NT2/D1 (cell line): ENCODE data around the gene YIF1A.

Source experiments
- DNase-seq: peaks from one replicate; pipeline ENCODE4 v3.0.0-alpha.2; 2011; ENCODE audit warnings: low read depth, low spot score
- H3K27me3 ChIP-seq: 2 replicates; pipeline ENCODE4 v1.6.0; 2011; ENCODE audit warnings: mild to moderate bottlenecking; ENCODE audit not compliant: insufficient read length, insufficient read depth
- H3K36me3 ChIP-seq: 2 replicates; pipeline ENCODE4 v1.6.1; 2011; ENCODE audit warnings: mild to moderate bottlenecking, low read length, mixed read lengths; ENCODE audit not compliant: insufficient read depth, insufficient read length
- H3K4me1 ChIP-seq: 2 replicates; pipeline ENCODE4 v1.5.1; 2011; ENCODE audit not compliant: insufficient read depth, insufficient read length
- H3K4me3 ChIP-seq: 2 replicates; pipeline ENCODE4 v1.5.1; 2011; ENCODE audit warnings: low read depth; ENCODE audit not compliant: insufficient read length
- H3K9ac ChIP-seq: 2 replicates; pipeline ENCODE4 v1.6.0; 2011; ENCODE audit warnings: low read depth; ENCODE audit not compliant: insufficient read length
- H3K9me3 ChIP-seq: 2 replicates; pipeline ENCODE4 v1.5.1; 2011; ENCODE audit warnings: mild to moderate bottlenecking, low read length; ENCODE audit not compliant: insufficient read depth
- SUZ12 ChIP-seq: IDR thresholded peaks from 2 replicates; pipeline ENCODE4 v1.6.1; 2011; ENCODE audit not compliant: insufficient read length, insufficient read depth; ENCODE audit errors: extremely low read depth
- YY1 ChIP-seq: IDR thresholded peaks from 2 replicates; pipeline ENCODE4 v1.6.1; 2011; ENCODE audit not compliant: insufficient read length, insufficient read depth
- ZNF274 ChIP-seq: IDR thresholded peaks from 2 replicates; pipeline ENCODE4 v1.6.1; 2011; ENCODE audit warnings: mild to moderate bottlenecking, low read depth, low read length

Gene YIF1A

GRCh38 chr11:66275984-66276612 lies 12.8 kb downstream of the YIF1A start:
- DNase-seq: no peak
- no peak overlapping the region for H3K4me3 ChIP-seq
- no peaks in the 10 kb centered on the region for H3K9me3 ChIP-seq
- H3K9ac ChIP-seq: no peak overlapping the region
- no peaks in the 10 kb centered on the region for H3K27me3 ChIP-seq
- TF ChIP-seq ZNF274: no peak
- no peak for TF ChIP-seq SUZ12
- no peak for TF ChIP-seq YY1
- peaks cover 50% of the 10 kb centered on the region for H3K36me3 ChIP-seq
- peaks cover 10% of the 10 kb centered on the region for H3K4me1 ChIP-seq

DNA sequence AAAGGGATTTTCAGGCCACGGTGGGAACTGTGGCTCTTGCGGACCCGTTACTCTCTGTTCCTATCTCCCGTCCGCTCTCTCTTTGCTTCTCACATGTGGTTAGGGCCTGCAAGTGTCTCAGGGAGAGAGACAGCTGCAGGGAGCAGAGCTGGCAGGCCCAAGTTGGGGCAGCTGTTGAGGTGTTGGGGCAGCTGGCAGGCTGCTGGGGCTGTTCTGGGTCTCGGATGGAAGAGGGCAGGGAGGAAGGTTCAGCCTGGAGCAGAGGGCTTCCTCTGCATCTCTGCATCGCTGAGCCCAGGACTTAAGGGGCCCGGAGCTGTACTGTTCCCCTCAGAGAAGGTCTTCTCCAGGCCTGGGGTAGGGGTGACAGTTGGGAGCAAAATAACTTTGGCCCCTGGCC lies 13.5 kb downstream of the YIF1A start:
- H3K9me3 ChIP-seq: no peaks in the 10 kb centered on the region
- no peaks in the 10 kb centered on the region for H3K27me3 ChIP-seq
- peaks cover 56% of the 10 kb centered on the region for H3K36me3 ChIP-seq
- no peak overlapping the region for H3K9ac ChIP-seq
- H3K4me3 ChIP-seq: no peak overlapping the region
- H3K4me1 ChIP-seq: peaks cover 5% of the 10 kb centered on the region
- TF ChIP-seq ZNF274 (no peak), SUZ12 (no peak), YY1 (no peak)
- no peak for DNase-seq

DNA sequence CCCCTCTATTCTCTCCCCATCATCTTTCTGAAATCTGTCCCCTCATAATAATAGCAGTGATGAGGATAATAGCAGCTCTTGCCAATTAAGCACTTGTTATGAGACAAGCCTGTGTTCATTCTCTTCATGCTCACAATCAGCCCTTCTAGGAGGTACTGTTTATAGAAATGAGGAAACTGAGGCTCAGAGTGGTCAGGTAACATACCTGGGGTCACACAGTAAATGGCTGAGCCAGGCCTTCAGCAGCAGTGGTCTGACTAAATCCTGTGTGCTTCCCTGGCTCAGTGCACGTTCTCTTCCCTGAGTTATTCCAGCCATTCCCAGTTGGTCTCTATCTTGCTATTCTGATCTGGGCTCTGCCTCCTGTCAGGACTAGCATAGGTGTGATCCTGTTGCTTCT lies 14.7 kb downstream of the YIF1A start:
- no peak for DNase-seq
- Histone ChIP-seq H3K9ac (no peak overlapping the region), H3K36me3 (peaks cover 63% of the 10 kb centered on the region), H3K4me3 (no peak overlapping the region), H3K27me3 (no peaks in the 10 kb centered on the region), H3K9me3 (no peaks in the 10 kb centered on the region), H3K4me1 (peaks cover 8% of the 10 kb centered on the region)
- TF ChIP-seq SUZ12 (no peak), YY1 (no peak), ZNF274 (no peak)

DNA sequence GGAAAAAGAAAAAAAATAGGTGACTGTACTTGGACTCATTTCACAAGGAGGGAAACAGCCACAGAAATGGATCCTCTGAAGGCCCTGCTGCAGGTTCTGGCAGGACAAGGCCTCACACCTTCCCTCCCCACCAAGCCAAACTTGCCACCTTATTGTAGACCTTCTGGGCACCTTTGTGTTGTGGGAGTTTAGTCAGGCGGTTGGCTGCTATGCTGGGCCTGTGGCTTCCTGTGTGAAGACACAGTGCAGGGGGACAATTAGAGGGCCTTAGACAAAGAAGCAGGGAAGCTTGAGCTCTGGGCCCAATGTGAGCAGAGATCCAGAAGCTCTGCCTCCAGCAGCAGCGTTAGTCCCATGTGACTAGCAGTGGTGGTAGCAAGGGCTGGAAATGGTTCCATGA lies 16.3 kb downstream of the YIF1A start:
- H3K27me3 ChIP-seq: no peaks in the 10 kb centered on the region
- no peak overlapping the region for H3K4me3 ChIP-seq
- no peaks in the 10 kb centered on the region for H3K9me3 ChIP-seq
- DNase-seq: no peak
- TF ChIP-seq YY1 (no peak), SUZ12 (no peak), ZNF274 (no peak)
- peaks cover 63% of the 10 kb centered on the region for H3K36me3 ChIP-seq
- no peak overlapping the region for H3K9ac ChIP-seq
- peaks cover 5% of the 10 kb centered on the region for H3K4me1 ChIP-seq

DNA sequence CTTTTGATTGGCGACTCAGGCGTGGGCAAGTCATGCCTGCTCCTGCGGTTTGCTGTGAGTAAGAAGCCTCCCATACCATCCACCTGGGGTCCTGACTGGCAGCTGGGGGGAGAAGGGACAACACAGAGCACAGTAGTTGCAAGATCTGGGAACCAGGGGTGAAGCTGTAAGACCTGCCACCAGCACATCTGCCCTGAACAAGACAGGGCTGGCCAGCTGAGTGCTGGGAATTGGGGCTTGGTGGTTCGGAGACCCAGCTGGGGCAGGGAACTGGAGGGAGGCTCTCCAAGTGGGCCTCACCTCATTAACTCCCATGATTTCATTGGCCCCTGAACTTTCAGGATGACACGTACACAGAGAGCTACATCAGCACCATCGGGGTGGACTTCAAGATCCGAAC lies 17.1 kb downstream of the YIF1A start:
- no peaks in the 10 kb centered on the region for H3K27me3 ChIP-seq
- H3K9me3 ChIP-seq: no peaks in the 10 kb centered on the region
- H3K4me3 ChIP-seq: no peak overlapping the region
- TF ChIP-seq ZNF274 (no peak), SUZ12 (no peak), YY1 (no peak)
- H3K9ac ChIP-seq: no peak overlapping the region
- peaks cover 6% of the 10 kb centered on the region for H3K4me1 ChIP-seq
- DNase-seq: no peak
- peaks cover 65% of the 10 kb centered on the region for H3K36me3 ChIP-seq

DNA sequence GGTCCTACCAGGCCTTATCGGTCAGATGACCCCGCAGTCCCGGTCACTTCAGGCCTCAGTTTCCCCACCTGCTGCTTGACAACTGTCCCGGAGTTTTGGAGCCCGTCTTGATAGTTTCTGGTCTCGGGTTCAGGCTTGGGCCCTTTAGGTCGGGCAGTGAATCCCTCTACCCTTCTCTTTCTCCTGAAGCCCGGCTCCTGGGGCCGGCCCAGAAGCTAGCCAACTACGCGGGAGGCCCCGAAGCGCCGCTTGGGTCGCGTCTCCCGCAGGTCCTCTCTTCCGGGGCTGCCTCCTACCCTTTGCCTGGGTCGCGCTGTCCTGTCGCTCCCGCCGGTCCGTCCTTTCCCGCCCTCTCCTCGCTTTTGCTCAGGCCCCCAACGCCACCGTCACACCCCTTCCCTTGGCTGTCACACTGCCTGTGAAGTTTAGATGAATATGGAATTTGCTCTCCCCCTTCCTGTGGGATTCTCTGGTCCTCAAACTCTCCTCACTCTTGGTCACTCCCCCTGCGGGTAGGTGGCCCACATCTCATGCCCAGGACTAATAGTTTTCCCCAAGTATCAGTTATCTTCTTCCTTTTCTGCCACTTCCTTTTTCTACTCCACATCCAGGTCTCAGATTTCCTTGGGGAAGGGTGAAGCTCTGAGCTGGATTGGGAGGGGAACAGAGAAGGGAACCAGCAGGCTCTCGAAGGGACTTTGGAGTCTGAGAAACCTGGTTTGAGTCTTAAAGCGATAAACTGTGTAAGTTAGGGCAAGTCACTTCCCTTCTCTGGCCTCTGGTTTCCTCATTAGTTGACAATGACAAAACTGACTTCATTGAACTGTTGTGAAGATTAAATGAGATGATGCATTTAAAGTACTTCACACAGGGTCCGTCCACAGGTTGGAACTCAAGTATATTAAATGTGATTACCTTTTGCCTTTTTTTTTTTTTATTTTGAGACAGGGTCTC lies 19.7 kb downstream of the YIF1A start:
- H3K9ac ChIP-seq: peak overlapping the region; percentile 89
- no peaks in the 10 kb centered on the region for H3K9me3 ChIP-seq
- H3K4me1 ChIP-seq: peaks cover 13% of the 10 kb centered on the region
- no peaks in the 10 kb centered on the region for H3K27me3 ChIP-seq
- H3K36me3 ChIP-seq: peaks cover 69% of the 10 kb centered on the region
- TF ChIP-seq YY1 (no peak), ZNF274 (no peak), SUZ12 (no peak)
- no peak for DNase-seq
- H3K4me3 ChIP-seq: peak overlapping the region; percentile 84

DNA sequence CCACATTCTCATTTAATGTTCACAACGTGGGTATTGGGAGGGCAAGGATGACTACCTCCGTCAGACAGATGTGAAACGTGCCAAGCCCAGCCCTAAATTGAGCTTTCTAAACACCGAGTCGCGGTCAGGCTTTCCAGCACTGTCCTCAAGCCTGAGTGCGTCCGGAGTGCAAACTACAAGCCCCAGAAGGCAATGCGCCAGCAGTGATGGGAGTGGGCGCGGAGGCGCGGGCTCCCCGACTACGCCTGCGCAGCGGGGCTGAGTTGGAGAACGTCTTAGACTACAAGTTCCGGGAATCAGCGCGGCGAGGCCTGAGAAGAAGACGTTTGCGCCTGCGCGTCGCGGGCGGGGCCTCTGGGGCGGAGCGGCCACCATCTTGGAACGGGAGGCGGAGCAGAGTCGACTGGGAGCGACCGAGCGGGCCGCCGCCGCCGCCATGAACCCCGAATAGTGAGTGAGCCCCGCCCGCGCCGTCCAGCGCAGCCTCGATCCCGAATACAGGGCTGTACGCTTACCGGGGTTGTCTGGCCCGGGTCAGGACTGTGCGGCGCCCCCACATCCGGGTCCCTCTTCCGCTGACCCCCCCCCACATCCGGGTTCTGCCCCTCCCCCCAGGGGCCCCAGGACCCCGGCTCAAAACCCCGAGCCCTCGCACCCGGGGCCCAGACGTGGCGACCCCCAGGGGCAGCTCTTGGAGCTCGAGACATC lies 20.5 kb downstream of the YIF1A start, which contains the start of gene RAB1B:
RAB1B (plus strand) TSS at position 396 of the 708 bp plus-strand sequence; CDS start at position 437, 41 bp downstream.
- Histone ChIP-seq H3K4me1 (peaks cover 13% of the 10 kb centered on the region), H3K27me3 (no peaks in the 10 kb centered on the region), H3K9me3 (no peaks in the 10 kb centered on the region), H3K9ac (peak within 1 kb of the TSS; percentile 89), H3K4me3 (peak within 1 kb of the TSS; percentile 84), H3K36me3 (peaks cover 69% of the 10 kb centered on the region)
- TF ChIP-seq SUZ12: no peak
- TF ChIP-seq ZNF274: no peak
- TF ChIP-seq YY1: peak; percentile 74
- peak; percentile 100 for DNase-seq
